Measurements from ENCODE around the gene EGFL7.

The EGFL7 gene

GRCh38 chr9:136717399-136717798 is 54.7 kb downstream of the EGFL7 start:
- Histone ChIP-seq H3K27ac (no peak overlapping the region), H3K27me3 (ENCODE audit: insufficient read depth, low read depth, severe bottlenecking) (no peaks in the 10 kb centered on the region), H3K4me3 (ENCODE audit: low read depth, low read length) (no peak overlapping the region), H3K36me3 (peaks cover 30% of the 10 kb centered on the region), H3K9me3 (ENCODE audit: severe bottlenecking) (no peaks in the 10 kb centered on the region)
- DNase-seq, result no peak
- TF ChIP-seq CTCF (IDR thresholded peaks at IDR 0.05; ENCODE audit: low read depth, low read length), result no peak

GRCh38 chr9:136718345-136719194 is 55.9 kb downstream of the EGFL7 start:
- Histone ChIP-seq H3K36me3 (peaks cover 42% of the 10 kb centered on the region), H3K27me3 (ENCODE audit: insufficient read depth, low read depth, severe bottlenecking) (no peaks in the 10 kb centered on the region), H3K4me3 (ENCODE audit: low read depth, low read length) (no peak overlapping the region), H3K27ac (no peak overlapping the region), H3K9me3 (ENCODE audit: severe bottlenecking) (no peaks in the 10 kb centered on the region)
- no peak for TF ChIP-seq CTCF (IDR thresholded peaks at IDR 0.05; ENCODE audit: low read depth, low read length)
- DNase-seq, result no peak

GRCh38 chr9:136719195-136719880 is 56.6 kb downstream of the EGFL7 start:
- no peak for TF ChIP-seq CTCF (IDR thresholded peaks at IDR 0.05; ENCODE audit: low read depth, low read length)
- DNase-seq, result no peak
- Histone ChIP-seq H3K27ac (no peak overlapping the region), H3K36me3 (peaks cover 43% of the 10 kb centered on the region), H3K27me3 (ENCODE audit: insufficient read depth, low read depth, severe bottlenecking) (no peaks in the 10 kb centered on the region), H3K9me3 (ENCODE audit: severe bottlenecking) (no peaks in the 10 kb centered on the region), H3K4me3 (ENCODE audit: low read depth, low read length) (no peak overlapping the region)

- no peak for DNase-seq
- no peak for TF ChIP-seq CTCF (IDR thresholded peaks at IDR 0.05; ENCODE audit: low read depth, low read length)
- Histone ChIP-seq H3K36me3 (peaks cover 46% of the 10 kb centered on the region), H3K27ac (no peak overlapping the region), H3K4me3 (ENCODE audit: low read depth, low read length) (no peak overlapping the region), H3K9me3 (ENCODE audit: severe bottlenecking) (no peaks in the 10 kb centered on the region), H3K27me3 (ENCODE audit: insufficient read depth, low read depth, severe bottlenecking) (no peaks in the 10 kb centered on the region)
Observed at GRCh38 chr9:136720251-136720897, 57.7 kb downstream of the EGFL7 start.

- no peak overlapping the region for H3K27ac ChIP-seq
Observed at GRCh38 chr9:136720898-136721338, 58.2 kb downstream of the EGFL7 start.

More at GRCh38 chr9:136720898-136721338, 58.2 kb downstream of the EGFL7 start:
- no peak for DNase-seq
- Histone ChIP-seq H3K36me3 (peaks cover 51% of the 10 kb centered on the region), H3K27me3 (ENCODE audit: insufficient read depth, low read depth, severe bottlenecking) (no peaks in the 10 kb centered on the region), H3K4me3 (ENCODE audit: low read depth, low read length) (no peak overlapping the region), H3K9me3 (ENCODE audit: severe bottlenecking) (no peaks in the 10 kb centered on the region)
- no peak for TF ChIP-seq CTCF (IDR thresholded peaks at IDR 0.05; ENCODE audit: low read depth, low read length)
